K562 (cell line): ENCODE results near the gene SLC35E1. TPM values are rescaled to one million over a fixed set of nuclear protein-coding genes. Genes with fewer than 3 reads are reported as not detected.
A peak's percentile ranks its signal among the peaks of the same experiment; 100 is the strongest.

ENCODE experiments used
- DACH1 ChIP-seq: fragments of 450-650 bp; IDR thresholded peaks from 2 replicates; pipeline ENCODE4 v1.6.1; 2018; ENCODE audit not compliant: partially characterized antibody
- E2F6 ChIP-seq, 2 experiments: IDR thresholded peaks; 2 replicates each; pipeline ENCODE4 v1.6.1; 2011; ENCODE audit warnings: borderline replicate concordance in 1 of 2, control low read depth in 1 of 2, low read depth in 1 of 2, low read length in 1 of 2, mild to moderate bottlenecking in 1 of 2, mixed read lengths in 1 of 2, moderate library complexity in 1 of 2; ENCODE audit not compliant: insufficient read depth in 1 of 2, insufficient read length in 1 of 2, poor library complexity in 1 of 2, severe bottlenecking in 1 of 2; ENCODE audit errors: extremely low read depth in 1 of 2
- GATAD2A ChIP-seq: fragments of 450-650 bp; IDR thresholded peaks from 2 replicates; pipeline ENCODE4 v1.6.1; 2017
- HBP1 ChIP-seq: fragments of 450-650 bp; formaldehyde crosslinking; IDR thresholded peaks from 2 replicates; pipeline ENCODE4 v1.4.0; 2022; ENCODE audit warnings: missing genetic modification characterization
- HNRNPLL ChIP-seq: fragments of 200-400 bp; formaldehyde crosslinking; IDR thresholded peaks from 2 replicates; pipeline ENCODE4 v1.6.1; 2017; ENCODE audit warnings: low read length, low read depth, mild to moderate bottlenecking; ENCODE audit not compliant: poor library complexity, severe bottlenecking
- MTA1 ChIP-seq: fragments of 450-650 bp; IDR thresholded peaks from 2 replicates; pipeline ENCODE4 v1.6.1; 2017; ENCODE audit warnings: borderline replicate concordance
- MYNN ChIP-seq, 2 experiments: sonication (generic); formaldehyde crosslinking in 1 of 2; IDR thresholded peaks; 2 replicates each; pipeline versions ENCODE4 v1.5.0 to v1.6.1; 2016 to 2020; ENCODE audit warnings: antibody characterized with exemption in 1 of 2, missing genetic modification reagents in 1 of 2
- NCOA1 ChIP-seq: fragments of 450-650 bp; IDR thresholded peaks from 2 replicates; pipeline ENCODE4 v1.6.1; 2016; ENCODE audit warnings: low read depth
- SAP30 ChIP-seq: fragments of 200-600 bp; sonication (generic); IDR thresholded peaks from 2 replicates; pipeline ENCODE4 v1.6.1; 2012; ENCODE audit warnings: borderline replicate concordance, low read depth, mild to moderate bottlenecking, moderate library complexity, low read length, control low read depth, inconsistent platforms; ENCODE audit not compliant: insufficient read depth, poor library complexity, severe bottlenecking
- TRIM24 ChIP-seq, 2 experiments: fragments of 450-650 bp; IDR thresholded peaks; 2 replicates each; pipeline ENCODE4 v1.6.1; 2016
- UBTF ChIP-seq, 2 experiments: IDR thresholded peaks; 2 replicates each; pipeline ENCODE4 v1.6.1; 2012; ENCODE audit warnings: improper control_type of control experiment in 2 of 2, low read depth in 2 of 2, low read length in 2 of 2, borderline replicate concordance in 1 of 2
- ZZZ3 ChIP-seq: fragments of 450-650 bp; IDR thresholded peaks from 2 replicates; pipeline ENCODE4 v1.6.1; 2016; ENCODE audit warnings: antibody characterized with exemption, mild to moderate bottlenecking, moderate library complexity
- polyA plus RNA-seq, 8 experiments: library from polyadenylated mRNA; depleted of rRNA in 4 of 8; stranded (reverse) in 5 of 8; unstranded in 3 of 8; fragments of >200 nt; fragmentation: Nextera tagmentation in 2 of 8; fragmentation: Illumina TruSeq in 1 of 8; extraction: Ambion mirVana in 2 of 8; extraction: Trizol in 1 of 8; gene quantifications; 2 replicates each; pipeline versions ENCODE4 v1.2.1 to v1.2.3, GENCODE V29; 2011 to 2014; ENCODE audit warnings: inconsistent platforms in 1 of 8, missing spikeins in 1 of 8
- total RNA-seq, 7 experiments: library from RNA; depleted of rRNA in 6 of 7; stranded (reverse); fragments of >200 nt in 6 of 7; fragmentation: Illumina TruSeq in 2 of 7; extraction: Trizol in 2 of 7; gene quantifications; 2 replicates each; pipeline versions ENCODE4 v1.2.1 to v1.2.3, GENCODE V29; 2011 to 2021; ENCODE audit warnings: low replicate concordance in 1 of 7
- TF ChIP-seq, protein P1 (sequence below), 3 experiments: IDR thresholded peaks in 2 of 3; conservative IDR thresholded peaks in 1 of 3; 2 replicates each; pipeline ENCODE4 v1.5.1; 2011 to 2012; ENCODE audit warnings: low read length in 3 of 3, mild to moderate bottlenecking in 3 of 3, control low read depth in 2 of 3, improper control_type of control experiment in 1 of 3, inconsistent platforms in 1 of 3, low read depth in 1 of 3, mixed read lengths in 1 of 3, moderate library complexity in 1 of 3; ENCODE audit not compliant: insufficient read depth in 2 of 3
- TF ChIP-seq, protein P2 (sequence below): sonication (generic); formaldehyde crosslinking; IDR thresholded peaks from 2 replicates; pipeline ENCODE4 v1.8.1; 2022; ENCODE audit warnings: missing genetic modification reagents
- TF ChIP-seq, protein P3 (sequence below): fragments of 250-450 bp; sonication (Bioruptor Pico); IDR thresholded peaks from 2 replicates; pipeline ENCODE4 v1.5.1; 2021; ENCODE audit warnings: mild to moderate bottlenecking

Gene SLC35E1
- total and polyA plus RNA-seq, 9 of the 15 experiments (the other 6 are each of a cell fraction or from before 2014, with no cell fraction given): 15.0 to 40.1 (median 25.7) TPM

- TF ChIP-seq UBTF (IDR thresholded peaks at IDR 0.05; ENCODE audit: borderline replicate concordance in 1 of 2, low read depth in 2 of 2, low read length in 2 of 2) (0 out of 4 replicates have a peak, but pooled peaks of 1 of the 2 experiments have one; percentile 33), SAP30 (peak; percentile 76), MTA1 (no peak), TRIM24 (IDR thresholded peaks at IDR 0.05) (no peak), E2F6 (IDR thresholded peaks at IDR 0.05; ENCODE audit: borderline replicate concordance in 1 of 2, extremely low read depth in 1 of 2, insufficient read depth in 1 of 2, insufficient read length in 1 of 2, low read depth in 1 of 2, low read length in 1 of 2, poor library complexity in 1 of 2, severe bottlenecking in 1 of 2) (peak; percentile 81 to 97), ZZZ3 (no peak), HNRNPLL (peak; percentile 97), GATAD2A (no peak), DACH1 (no peak), NCOA1 (no peak; the same call in 1 of the 2 replicates), MYNN (IDR thresholded peaks at IDR 0.05) (0 out of 2 replicates have a peak, but pooled peaks have one; percentile 28), MYNN (CRISPR knock-in tag; IDR thresholded peaks at IDR 0.05) (no peak), HBP1 (CRISPR knock-in tag) (no peak)
- TF ChIP-seq, protein P1, sequence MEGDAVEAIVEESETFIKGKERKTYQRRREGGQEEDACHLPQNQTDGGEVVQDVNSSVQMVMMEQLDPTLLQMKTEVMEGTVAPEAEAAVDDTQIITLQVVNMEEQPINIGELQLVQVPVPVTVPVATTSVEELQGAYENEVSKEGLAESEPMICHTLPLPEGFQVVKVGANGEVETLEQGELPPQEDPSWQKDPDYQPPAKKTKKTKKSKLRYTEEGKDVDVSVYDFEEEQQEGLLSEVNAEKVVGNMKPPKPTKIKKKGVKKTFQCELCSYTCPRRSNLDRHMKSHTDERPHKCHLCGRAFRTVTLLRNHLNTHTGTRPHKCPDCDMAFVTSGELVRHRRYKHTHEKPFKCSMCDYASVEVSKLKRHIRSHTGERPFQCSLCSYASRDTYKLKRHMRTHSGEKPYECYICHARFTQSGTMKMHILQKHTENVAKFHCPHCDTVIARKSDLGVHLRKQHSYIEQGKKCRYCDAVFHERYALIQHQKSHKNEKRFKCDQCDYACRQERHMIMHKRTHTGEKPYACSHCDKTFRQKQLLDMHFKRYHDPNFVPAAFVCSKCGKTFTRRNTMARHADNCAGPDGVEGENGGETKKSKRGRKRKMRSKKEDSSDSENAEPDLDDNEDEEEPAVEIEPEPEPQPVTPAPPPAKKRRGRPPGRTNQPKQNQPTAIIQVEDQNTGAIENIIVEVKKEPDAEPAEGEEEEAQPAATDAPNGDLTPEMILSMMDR (IDR thresholded peaks at IDR 0.05 in 2 of 3, conservative IDR thresholded peaks at IDR 0.05 in 1 of 3; ENCODE audit: insufficient read depth in 2 of 3, low read depth in 1 of 3, low read length in 3 of 3): no peak
- TF ChIP-seq, protein P2, sequence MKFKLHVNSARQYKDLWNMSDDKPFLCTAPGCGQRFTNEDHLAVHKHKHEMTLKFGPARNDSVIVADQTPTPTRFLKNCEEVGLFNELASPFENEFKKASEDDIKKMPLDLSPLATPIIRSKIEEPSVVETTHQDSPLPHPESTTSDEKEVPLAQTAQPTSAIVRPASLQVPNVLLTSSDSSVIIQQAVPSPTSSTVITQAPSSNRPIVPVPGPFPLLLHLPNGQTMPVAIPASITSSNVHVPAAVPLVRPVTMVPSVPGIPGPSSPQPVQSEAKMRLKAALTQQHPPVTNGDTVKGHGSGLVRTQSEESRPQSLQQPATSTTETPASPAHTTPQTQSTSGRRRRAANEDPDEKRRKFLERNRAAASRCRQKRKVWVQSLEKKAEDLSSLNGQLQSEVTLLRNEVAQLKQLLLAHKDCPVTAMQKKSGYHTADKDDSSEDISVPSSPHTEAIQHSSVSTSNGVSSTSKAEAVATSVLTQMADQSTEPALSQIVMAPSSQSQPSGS (CRISPR knock-in tag): no peak
- TF ChIP-seq, protein P3, sequence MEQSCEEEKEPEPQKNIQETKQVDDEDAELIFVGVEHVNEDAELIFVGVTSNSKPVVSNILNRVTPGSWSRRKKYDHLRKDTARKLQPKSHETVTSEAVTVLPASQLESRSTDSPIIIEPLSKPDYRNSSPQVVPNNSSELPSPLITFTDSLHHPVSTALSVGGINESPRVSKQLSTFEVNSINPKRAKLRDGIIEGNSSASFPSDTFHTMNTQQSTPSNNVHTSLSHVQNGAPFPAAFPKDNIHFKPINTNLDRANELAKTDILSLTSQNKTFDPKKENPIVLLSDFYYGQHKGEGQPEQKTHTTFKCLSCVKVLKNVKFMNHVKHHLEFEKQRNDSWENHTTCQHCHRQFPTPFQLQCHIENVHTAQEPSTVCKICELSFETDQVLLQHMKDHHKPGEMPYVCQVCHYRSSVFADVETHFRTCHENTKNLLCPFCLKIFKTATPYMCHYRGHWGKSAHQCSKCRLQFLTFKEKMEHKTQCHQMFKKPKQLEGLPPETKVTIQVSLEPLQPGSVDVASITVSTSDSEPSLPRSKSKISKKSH: no peak
Measured at GRCh38 chr19:16542045-16542909, 29.9 kb downstream of the SLC35E1 start, which contains the start of gene CHERP (continued).
